Mammary epithelial cell (primary cell): Measurements from ENCODE around the gene TLE3.

ENCODE experiments used
- EZH2 ChIP-seq: IDR thresholded peaks from 2 replicates; pipeline ENCODE4 v1.6.1; 2012; ENCODE audit warnings: low read length, inconsistent platforms, borderline replicate concordance
- TF ChIP-seq, protein P1 (sequence below), 2 donors: IDR thresholded peaks in 1 of 2; conservative IDR thresholded peaks in 1 of 2; 2 replicates each; pipeline ENCODE4 v1.5.1; 2011 to 2012; ENCODE audit warnings: inconsistent platforms in 2 of 2, low read length in 2 of 2, mild to moderate bottlenecking in 2 of 2, control low read depth in 1 of 2, low read depth in 1 of 2; ENCODE audit not compliant: insufficient read depth in 1 of 2; ENCODE audit errors: extremely low read depth in 1 of 2

DNA sequence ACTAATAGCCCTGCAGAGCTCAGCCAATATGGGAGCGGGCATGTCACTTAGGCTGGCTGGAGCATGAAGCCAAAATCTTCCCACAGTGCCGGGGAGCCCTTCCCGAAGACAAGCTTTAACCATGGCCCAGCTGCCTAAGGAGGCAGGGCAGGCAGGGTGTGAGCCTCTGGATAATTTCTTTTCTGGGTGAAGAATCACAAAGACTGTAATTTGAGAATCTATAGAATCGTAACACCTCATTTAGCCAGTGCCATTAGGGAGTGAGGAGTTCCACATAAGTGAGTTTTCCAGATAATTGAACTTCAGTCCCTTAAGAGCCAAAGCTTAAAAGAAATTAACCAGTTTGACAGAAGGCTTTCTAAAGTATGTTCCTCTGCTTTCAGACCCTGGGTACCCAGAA lies 40.2 kb upstream of the TLE3 start:
- TF ChIP-seq, protein P1, sequence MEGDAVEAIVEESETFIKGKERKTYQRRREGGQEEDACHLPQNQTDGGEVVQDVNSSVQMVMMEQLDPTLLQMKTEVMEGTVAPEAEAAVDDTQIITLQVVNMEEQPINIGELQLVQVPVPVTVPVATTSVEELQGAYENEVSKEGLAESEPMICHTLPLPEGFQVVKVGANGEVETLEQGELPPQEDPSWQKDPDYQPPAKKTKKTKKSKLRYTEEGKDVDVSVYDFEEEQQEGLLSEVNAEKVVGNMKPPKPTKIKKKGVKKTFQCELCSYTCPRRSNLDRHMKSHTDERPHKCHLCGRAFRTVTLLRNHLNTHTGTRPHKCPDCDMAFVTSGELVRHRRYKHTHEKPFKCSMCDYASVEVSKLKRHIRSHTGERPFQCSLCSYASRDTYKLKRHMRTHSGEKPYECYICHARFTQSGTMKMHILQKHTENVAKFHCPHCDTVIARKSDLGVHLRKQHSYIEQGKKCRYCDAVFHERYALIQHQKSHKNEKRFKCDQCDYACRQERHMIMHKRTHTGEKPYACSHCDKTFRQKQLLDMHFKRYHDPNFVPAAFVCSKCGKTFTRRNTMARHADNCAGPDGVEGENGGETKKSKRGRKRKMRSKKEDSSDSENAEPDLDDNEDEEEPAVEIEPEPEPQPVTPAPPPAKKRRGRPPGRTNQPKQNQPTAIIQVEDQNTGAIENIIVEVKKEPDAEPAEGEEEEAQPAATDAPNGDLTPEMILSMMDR (conservative IDR thresholded peaks at IDR 0.05 in 1 of 2, IDR thresholded peaks at IDR 0.05 in 1 of 2; ENCODE audit: extremely low read depth in 1 of 2, insufficient read depth in 1 of 2, low read depth in 1 of 2, low read length in 2 of 2), result no peak
- no peak for TF ChIP-seq EZH2
